ENCODE measurements around the gene DEFB131B. TPM values are rescaled to one million over a fixed set of nuclear protein-coding genes. Genes with fewer than 3 reads are reported as not detected.

Gene DEFB131B
- total and polyA plus RNA-seq, 2 of the 8 experiments (the other 6 are each of a cell fraction or from before 2014, with no cell fraction given): not detected

DNA sequence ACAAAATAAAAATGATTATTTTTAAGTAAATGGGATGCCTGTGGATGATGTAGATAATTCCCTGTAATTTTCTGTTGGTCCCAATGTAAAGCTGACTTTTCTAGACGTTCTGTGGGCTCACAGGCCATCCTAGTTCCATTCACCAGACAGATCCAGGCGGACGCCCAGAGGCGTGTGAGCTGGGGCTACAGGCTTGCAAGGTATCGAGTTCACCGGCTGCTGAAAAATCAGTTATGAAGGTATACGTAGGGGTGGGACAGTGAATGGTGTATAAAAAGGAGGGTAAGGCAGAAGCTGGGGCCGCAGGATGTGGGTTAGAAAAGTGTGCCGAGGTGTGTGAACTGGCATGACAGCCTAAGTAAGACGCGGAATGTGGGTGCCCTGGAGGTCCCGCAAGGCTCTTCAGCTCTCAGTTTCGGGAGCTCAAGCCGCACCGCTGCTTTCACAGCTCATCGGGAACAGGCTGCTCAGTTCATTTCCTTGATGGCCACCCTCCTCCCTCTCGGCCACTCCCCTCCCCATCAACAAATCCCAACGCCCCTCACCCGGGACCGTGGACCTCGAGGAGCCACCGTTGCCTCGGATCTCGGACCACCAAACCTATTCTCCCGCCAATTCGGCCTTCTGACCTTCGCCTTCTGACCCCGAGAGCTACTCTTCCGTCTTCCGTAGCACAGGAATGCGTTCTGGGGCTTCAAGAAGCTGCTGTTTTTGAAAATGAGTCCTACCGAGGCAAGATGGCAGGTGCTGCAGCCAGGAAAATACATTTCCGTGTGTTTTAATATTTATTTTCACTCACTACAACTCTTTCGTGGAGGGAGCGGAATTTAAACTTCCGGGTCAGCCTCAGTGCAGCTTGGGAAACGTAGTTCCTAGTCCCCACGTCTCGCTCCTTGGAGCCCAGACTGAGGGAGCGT lies 49.8 kb downstream of the DEFB131B start, which contains the start of gene XNDC1N:
Gene XNDC1N (minus strand): TSS at position 775 of the 917 bp plus-strand sequence. CDS start 5,241 bp downstream, outside the sequence.
- peak within 1 kb of the TSS; percentile 95 for H4K5ac ChIP-seq (ENCODE audit: insufficient read length, low read depth, low read length)
- DNase-seq (ENCODE audit: low read depth in 1 of 2, low spot score in 2 of 2) (peak in 1 of 2 experiments; percentile 86), FAIRE-seq (no peak)
- peak within 1 kb of the TSS; percentile 52 for H2BK120ac ChIP-seq (replicated peaks; ENCODE audit: low read depth, low read length)
- peaks cover 13% of the 10 kb centered on the region for H3K23me2 ChIP-seq (ENCODE audit: low read depth, low read length)
- peak within 1 kb of the TSS; percentile 2 for H4K91ac ChIP-seq (replicated peaks; ENCODE audit: insufficient read length, low read length)
- peak within 1 kb of the TSS; percentile 63 for H3K4ac ChIP-seq (replicated peaks; ENCODE audit: insufficient read length, low read depth, low read length)
- H2BK20ac ChIP-seq (ENCODE audit: low read length): peak within 1 kb of the TSS; percentile 88; the same call in 1 of the 2 replicates
- H3K14ac ChIP-seq (ENCODE audit: insufficient read length): no peak within 1 kb of the TSS
- H3K4me3 ChIP-seq (ENCODE audit: extremely low read depth in 1 of 4, insufficient read depth in 2 of 4, low read depth in 3 of 4, low read length in 4 of 4): peak within 1 kb of the TSS; percentile 76 to 96 (median 84)
- H3K23ac ChIP-seq (ENCODE audit: insufficient read length): no peak within 1 kb of the TSS
- peaks cover 0 to 4% (median 0%) of the 10 kb centered on the region in 4 experiments; a peak in 2 of 7 replicates for H3K4me1 ChIP-seq (replicated peaks in 1 of 4; ENCODE audit: control insufficient read depth in 3 of 4, insufficient read depth in 4 of 4, low read length in 3 of 4)
- peak within 1 kb of the TSS; percentile 92 to 99 (median 98) for H3K9ac ChIP-seq (replicated peaks in 1 of 4; ENCODE audit: extremely low read depth in 1 of 4, low read depth in 3 of 4, low read length in 3 of 4)
- ChIA-PET POLR2A (ENCODE audit: partially characterized antibody) (interaction anchor here (1.3 to 2.3 kb wide), 9 partner anchors 7 to 185 kb away, joined by 3 to 11 read pairs (median 5); partner anchors contain the start of gene ANAPC15), CTCF (ENCODE audit: partially characterized antibody) (interaction anchor here (0.7 to 2.5 kb wide), 5 partner anchors 10 to 1448 kb away, joined by 3 to 10 read pairs (median 4); partner anchors contain the start of gene RELT)
- H4K20me1 ChIP-seq (replicated peaks in 1 of 2; ENCODE audit: control insufficient read depth in 1 of 2, insufficient read depth in 2 of 2, low read length in 2 of 2): peaks cover 2% of the 10 kb centered on the region in 2 experiments
- no peak within 1 kb of the TSS for H2BK15ac ChIP-seq (ENCODE audit: low read length)
- H2BK12ac ChIP-seq (ENCODE audit: low read depth, low read length): peak within 1 kb of the TSS; percentile 77; the same call in 1 of the 2 replicates
- H3K36me3 ChIP-seq (ENCODE audit: control insufficient read depth in 2 of 4, insufficient read depth in 4 of 4, low read length in 3 of 4): peaks cover 0 to 7% (median 2%) of the 10 kb centered on the region in 4 experiments; a peak in 4 of 8 replicates
- no peak within 1 kb of the TSS for H2AK5ac ChIP-seq (ENCODE audit: low read depth, low read length)
- H3K79me2 ChIP-seq (ENCODE audit: control insufficient read depth in 1 of 2, insufficient read depth in 2 of 2, low read length in 2 of 2): peaks cover 14 to 48% of the 10 kb centered on the region in 2 experiments
- H3K18ac ChIP-seq (ENCODE audit: extremely low read depth, low read length): peak within 1 kb of the TSS; percentile 99
- H2BK5ac ChIP-seq (ENCODE audit: low read depth, low read length): peak within 1 kb of the TSS; percentile 99
- peak within 1 kb of the TSS; percentile 68 to 73 for H3K4me2 ChIP-seq (ENCODE audit: insufficient read depth in 1 of 2, low read depth in 2 of 2, low read length in 2 of 2)
- H3K27ac ChIP-seq (ENCODE audit: low read depth, low read length): peak within 1 kb of the TSS; percentile 99
- H4K8ac ChIP-seq (ENCODE audit: extremely low read depth, insufficient read depth, low read length): peak within 1 kb of the TSS; percentile 94; the same call in 1 of the 2 replicates
- peak within 1 kb of the TSS; percentile 88 for H3K56ac ChIP-seq (replicated peaks; ENCODE audit: insufficient read length, low read depth, low read length)
- peak within 1 kb of the TSS; percentile 98 for H2AFZ ChIP-seq (ENCODE audit: low read length)
- H3K9me3 ChIP-seq (ENCODE audit: insufficient read depth in 2 of 2, low read depth in 1 of 2, low read length in 1 of 2): no peaks in the 10 kb centered on the region
- WGBS, 2 experiments (ENCODE audit: extremely low coverage in 1 of 2, insufficient coverage in 1 of 2, insufficient read length in 1 of 2, insufficient replicate concordance in 2 of 2, low coverage in 1 of 2, low lambda C conversion rate in 2 of 2, missing lambda C conversion rate in 1 of 2): 4% methylated on average over 40 of the region's 40 CpGs; no CpG with 5 or more reads in 1 of the 2 experiments
- peaks cover 1% of the 10 kb centered on the region for H3K79me1 ChIP-seq (ENCODE audit: low read depth, low read length)
- H3K27me3 ChIP-seq (replicated peaks in 1 of 4; ENCODE audit: control insufficient read depth in 3 of 4, extremely low read depth in 1 of 4, insufficient read depth in 3 of 4, low read length in 3 of 4): no peaks in the 10 kb centered on the region
- TF ChIP-seq RBBP5 (IDR thresholded peaks at IDR 0.05; ENCODE audit: borderline replicate concordance, low read depth, low read length) (peak; percentile 28; the same call in 1 of the 2 replicates), TCF12 (IDR thresholded peaks at IDR 0.05; ENCODE audit: low read depth, low read length) (no peak), CEBPB (IDR thresholded peaks at IDR 0.05; ENCODE audit: low read depth, low read length) (no peak), MAFK (IDR thresholded peaks at IDR 0.05; ENCODE audit: low read depth, low read length) (no peak), TBP (IDR thresholded peaks at IDR 0.05; ENCODE audit: low read depth, low read length) (peak; percentile 33; the same call in 1 of the 2 replicates), ASH2L (IDR thresholded peaks at IDR 0.05; ENCODE audit: low read length) (peak; percentile 78), EP300 (IDR thresholded peaks at IDR 0.05; ENCODE audit: borderline replicate concordance in 1 of 2, low read depth in 2 of 2, low read length in 2 of 2) (no peak), TEAD4 (IDR thresholded peaks at IDR 0.05; ENCODE audit: low read depth, low read length) (peak; percentile 71), TAF1 (IDR thresholded peaks at IDR 0.05; ENCODE audit: low read depth, low read length) (peak; percentile 67; the same call in 1 of the 2 replicates), SP2 (IDR thresholded peaks at IDR 0.05; ENCODE audit: low read length) (no peak)
- TF ChIP-seq, protein P1, sequence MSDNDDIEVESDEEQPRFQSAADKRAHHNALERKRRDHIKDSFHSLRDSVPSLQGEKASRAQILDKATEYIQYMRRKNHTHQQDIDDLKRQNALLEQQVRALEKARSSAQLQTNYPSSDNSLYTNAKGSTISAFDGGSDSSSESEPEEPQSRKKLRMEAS (IDR thresholded peaks at IDR 0.05): peak; percentile 86
